H9 (cell line): ENCODE data around the gene RAB3A. TPM values are rescaled to one million over a fixed set of nuclear protein-coding genes. Genes with fewer than 3 reads are reported as not detected.
A peak's percentile ranks its signal among the peaks of the same experiment; 100 is the strongest.

Experiments used
- DNase-seq: peaks from one replicate; pipeline ENCODE4 v3.0.0-alpha.2; 2017
- H2AFZ ChIP-seq: one replicate; pipeline ENCODE4 v1.6.1; 2013; ENCODE audit warnings: mild to moderate bottlenecking, low read length, control low read depth, moderate library complexity
- H2AK5ac ChIP-seq: 2 replicates; pipeline ENCODE4 v1.6.1; 2013; ENCODE audit warnings: low read length, control low read depth, mixed read lengths; ENCODE audit not compliant: insufficient read length
- H2BK120ac ChIP-seq: one replicate; pipeline ENCODE4 v1.6.1; 2013; ENCODE audit warnings: low read depth, mild to moderate bottlenecking, low read length, control low read depth, inconsistent platforms; ENCODE audit not compliant: poor library complexity, severe bottlenecking
- H2BK12ac ChIP-seq: 2 replicates; pipeline ENCODE4 v1.6.1; 2013; ENCODE audit warnings: low read length, control low read depth, mixed read lengths, low read depth; ENCODE audit not compliant: insufficient read length
- H2BK15ac ChIP-seq: 2 replicates; pipeline ENCODE4 v1.6.1; 2013; ENCODE audit warnings: low read depth, low read length, control low read depth
- H2BK20ac ChIP-seq: one replicate; pipeline ENCODE4 v1.6.1; 2013; ENCODE audit warnings: low read depth, mild to moderate bottlenecking, low read length, control low read depth, inconsistent platforms; ENCODE audit not compliant: poor library complexity, severe bottlenecking
- H2BK5ac ChIP-seq: 2 replicates; pipeline ENCODE4 v1.6.1; 2013; ENCODE audit warnings: low read length, control low read depth, mixed read lengths; ENCODE audit not compliant: insufficient read length
- H3K14ac ChIP-seq: 2 replicates; pipeline ENCODE4 v1.6.1; 2013; ENCODE audit warnings: low read length, control low read depth; ENCODE audit not compliant: insufficient read depth
- H3K18ac ChIP-seq: 2 replicates; pipeline ENCODE4 v1.6.1; 2013; ENCODE audit warnings: low read depth, mild to moderate bottlenecking, mixed read lengths, low read length, control low read depth; ENCODE audit not compliant: insufficient read length
- H3K23ac ChIP-seq: 2 replicates; pipeline ENCODE4 v1.6.1; 2013; ENCODE audit warnings: low read length, control low read depth, mixed read lengths, low read depth; ENCODE audit not compliant: insufficient read length
- H3K23me2 ChIP-seq: 2 replicates; pipeline ENCODE4 v1.6.1; 2013; ENCODE audit warnings: low read depth, mild to moderate bottlenecking, mixed read lengths, low read length, control low read depth; ENCODE audit not compliant: insufficient read length, poor library complexity, severe bottlenecking
- H3K27ac ChIP-seq: 2 replicates; pipeline ENCODE4 v1.5.1; 2013; ENCODE audit warnings: low read length, control low read depth, mixed read lengths, low read depth; ENCODE audit not compliant: insufficient read length
- H3K27me3 ChIP-seq: 2 replicates; pipeline ENCODE4 v1.6.1; 2013; ENCODE audit warnings: low read length, control low read depth, inconsistent platforms; ENCODE audit not compliant: insufficient read depth
- H3K4ac ChIP-seq: 2 replicates; pipeline ENCODE4 v1.6.1; 2013; ENCODE audit warnings: low read depth, mild to moderate bottlenecking, control low read depth, inconsistent platforms, low read length, moderate library complexity
- H3K4me1 ChIP-seq: 2 replicates; pipeline ENCODE4 v1.6.1; 2013; ENCODE audit warnings: low read length, control low read depth, inconsistent platforms; ENCODE audit not compliant: insufficient read depth
- H3K4me2 ChIP-seq: 2 replicates; pipeline ENCODE4 v1.6.1; 2013; ENCODE audit warnings: low read length, control low read depth, mixed read lengths; ENCODE audit not compliant: insufficient read length, insufficient read depth
- H3K56ac ChIP-seq: 2 replicates; pipeline ENCODE4 v1.6.1; 2013; ENCODE audit warnings: low read depth, mild to moderate bottlenecking, mixed read lengths, low read length, control low read depth; ENCODE audit not compliant: insufficient read length
- H3K79me1 ChIP-seq: 2 replicates; pipeline ENCODE4 v1.6.1; 2013; ENCODE audit warnings: low read depth, mild to moderate bottlenecking, moderate library complexity, low read length, control low read depth, inconsistent platforms; ENCODE audit not compliant: insufficient read depth, poor library complexity, severe bottlenecking
- H3K79me2 ChIP-seq: 2 replicates; pipeline ENCODE4 v1.6.1; 2013; ENCODE audit warnings: low read length, control low read depth, inconsistent platforms; ENCODE audit not compliant: insufficient read depth
- H3K9ac ChIP-seq: 2 replicates; pipeline ENCODE4 v1.6.1; 2013; ENCODE audit warnings: low read length, control low read depth, mixed read lengths; ENCODE audit not compliant: insufficient read length; ENCODE audit errors: extremely low read depth
- H3K9me3 ChIP-seq: one replicate; pipeline ENCODE4 v1.6.1; 2013; ENCODE audit warnings: low read depth, low read length, inconsistent platforms; ENCODE audit not compliant: control insufficient read depth
- H3T11ph ChIP-seq: one replicate; pipeline ENCODE4 v1.6.1; 2013; ENCODE audit warnings: mild to moderate bottlenecking, low read length, control low read depth, inconsistent platforms
- H4K20me1 ChIP-seq: one replicate; pipeline ENCODE4 v1.6.1; 2013; ENCODE audit not compliant: control insufficient read depth, insufficient read length, insufficient read depth
- H4K5ac ChIP-seq: 2 replicates; pipeline ENCODE4 v1.6.1; 2013; ENCODE audit warnings: low read depth, mild to moderate bottlenecking, mixed read lengths, low read length, control low read depth; ENCODE audit not compliant: insufficient read length
- H4K8ac ChIP-seq: replicated peaks from 2 replicates; pipeline ENCODE4 v1.6.1; 2013; ENCODE audit warnings: low read length, control low read depth, mixed read lengths, low read depth; ENCODE audit not compliant: insufficient read length
- H4K91ac ChIP-seq: 2 replicates; pipeline ENCODE4 v1.6.1; 2013; ENCODE audit warnings: low read depth, mild to moderate bottlenecking, moderate library complexity, mixed read lengths, low read length, control low read depth; ENCODE audit not compliant: insufficient read length
- H3K27ac Mint-ChIP-seq, 3 experiments: 2 replicates in 2 of 3; 3 replicates in 1 of 3; pipeline ENCODE4 v1.8.0; 2020 to 2021; ENCODE audit warnings: mixed read lengths in 3 of 3, mild to moderate bottlenecking in 1 of 3, moderate library complexity in 1 of 3
- H3K27me3 Mint-ChIP-seq: 2 replicates; pipeline ENCODE4 v1.8.0; 2021; ENCODE audit warnings: low read depth, mild to moderate bottlenecking, moderate library complexity, mixed read lengths
- H3K36me3 Mint-ChIP-seq, 3 experiments: 2 replicates in 2 of 3; 3 replicates in 1 of 3; pipeline ENCODE4 v1.8.0; 2020 to 2021; ENCODE audit warnings: low read depth in 3 of 3, mixed read lengths in 3 of 3; ENCODE audit not compliant: insufficient read depth in 1 of 3
- H3K4me1 Mint-ChIP-seq, 2 experiments: 2 replicates each; pipeline ENCODE4 v1.8.0; 2020; ENCODE audit warnings: mixed read lengths in 2 of 2
- H3K4me3 Mint-ChIP-seq, 2 experiments: 2 replicates in 1 of 2; 3 replicates in 1 of 2; pipeline ENCODE4 v1.8.0; 2020 to 2021; ENCODE audit warnings: mild to moderate bottlenecking in 2 of 2, mixed read lengths in 2 of 2, moderate library complexity in 1 of 2
- H3K9me3 Mint-ChIP-seq, 2 experiments: 2 replicates in 1 of 2; 3 replicates in 1 of 2; pipeline ENCODE4 v1.8.0; 2020; ENCODE audit warnings: mild to moderate bottlenecking in 2 of 2, mixed read lengths in 2 of 2, moderate library complexity in 1 of 2
- WGBS: extraction: QIAGEN DNeasy Blood & Tissue Kit; methylation state at CpG from one replicate; pipeline ENCODE4 v1.1.7; 2013; ENCODE audit warnings: missing lambda C conversion rate, low lambda C conversion rate, mixed read lengths; ENCODE audit not compliant: insufficient read length; ENCODE audit errors: extremely low coverage; 5-methylcytosine and 5-hydroxymethylcytosine counted together
- total RNA-seq: library from RNA; stranded (reverse); gene quantifications from 2 replicates; pipeline ENCODE4 v1.2.1, GENCODE V29; 2021
- TF ChIP-seq, protein P1 (sequence below): fragments of 200-600 bp; sonication (generic); conservative IDR thresholded peaks from 3 replicates; pipeline ENCODE4 v1.8.0; 2021; ENCODE audit warnings: antibody characterized with exemption, mild to moderate bottlenecking

RAB3A gene
- total RNA-seq, 1 experiment from 2014 or later, result 6.8 TPM

DNA sequence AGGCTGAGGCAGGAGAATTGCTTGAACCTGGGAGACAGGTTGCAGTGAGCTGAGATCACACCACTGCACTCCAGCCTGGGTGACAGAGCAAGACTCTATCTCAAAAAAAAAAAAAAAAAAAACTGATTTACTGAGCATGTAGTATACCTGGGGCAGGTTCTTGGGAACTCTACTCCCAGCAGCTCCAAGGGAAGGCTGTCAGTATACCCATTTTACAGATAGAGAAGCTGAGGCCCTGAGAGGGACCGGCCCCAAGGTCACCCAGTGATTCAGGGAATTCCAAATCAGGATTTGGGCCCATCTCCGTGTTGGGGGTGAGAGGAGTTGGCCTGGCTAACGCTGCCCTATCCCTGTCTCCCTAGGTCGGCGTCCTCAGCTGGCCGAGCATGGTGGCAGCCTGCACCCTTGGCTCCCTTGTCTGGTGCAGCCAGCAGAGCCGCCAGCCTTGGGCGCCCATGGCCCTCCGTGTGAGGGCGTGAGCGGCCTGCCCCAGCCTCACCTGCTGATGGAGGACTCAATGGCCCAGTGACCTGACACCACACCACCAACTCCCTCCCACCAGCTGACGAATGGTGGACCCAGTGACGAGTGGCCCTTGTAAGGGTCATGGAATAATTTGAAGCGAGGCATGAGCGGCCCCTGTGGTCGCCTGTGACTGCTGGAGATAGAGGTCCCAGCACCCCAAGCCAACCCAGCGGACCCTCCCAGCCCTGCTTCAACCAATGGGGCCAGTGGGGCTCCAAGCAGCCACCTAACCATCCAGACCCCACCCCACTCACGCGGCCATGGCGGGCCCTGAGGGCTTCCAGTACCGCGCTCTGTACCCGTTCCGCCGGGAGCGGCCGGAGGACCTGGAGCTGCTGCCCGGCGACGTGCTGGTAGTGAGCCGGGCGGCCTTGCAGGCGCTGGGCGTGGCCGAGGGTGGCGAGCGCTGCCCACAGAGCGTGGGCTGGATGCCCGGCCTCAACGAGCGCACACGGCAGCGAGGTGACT, 48.5 kb downstream of the RAB3A start:
- H4K91ac ChIP-seq, result no peak overlapping the region
- no peak overlapping the region for H4K8ac ChIP-seq
- no peaks in the 10 kb centered on the region for H3K9me3 ChIP-seq
- no peaks in the 10 kb centered on the region for H3K4me1 ChIP-seq
- H3K23ac ChIP-seq, result no peak overlapping the region
- TF ChIP-seq, protein P1, sequence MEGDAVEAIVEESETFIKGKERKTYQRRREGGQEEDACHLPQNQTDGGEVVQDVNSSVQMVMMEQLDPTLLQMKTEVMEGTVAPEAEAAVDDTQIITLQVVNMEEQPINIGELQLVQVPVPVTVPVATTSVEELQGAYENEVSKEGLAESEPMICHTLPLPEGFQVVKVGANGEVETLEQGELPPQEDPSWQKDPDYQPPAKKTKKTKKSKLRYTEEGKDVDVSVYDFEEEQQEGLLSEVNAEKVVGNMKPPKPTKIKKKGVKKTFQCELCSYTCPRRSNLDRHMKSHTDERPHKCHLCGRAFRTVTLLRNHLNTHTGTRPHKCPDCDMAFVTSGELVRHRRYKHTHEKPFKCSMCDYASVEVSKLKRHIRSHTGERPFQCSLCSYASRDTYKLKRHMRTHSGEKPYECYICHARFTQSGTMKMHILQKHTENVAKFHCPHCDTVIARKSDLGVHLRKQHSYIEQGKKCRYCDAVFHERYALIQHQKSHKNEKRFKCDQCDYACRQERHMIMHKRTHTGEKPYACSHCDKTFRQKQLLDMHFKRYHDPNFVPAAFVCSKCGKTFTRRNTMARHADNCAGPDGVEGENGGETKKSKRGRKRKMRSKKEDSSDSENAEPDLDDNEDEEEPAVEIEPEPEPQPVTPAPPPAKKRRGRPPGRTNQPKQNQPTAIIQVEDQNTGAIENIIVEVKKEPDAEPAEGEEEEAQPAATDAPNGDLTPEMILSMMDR, result no peak
- no peak overlapping the region for H3T11ph ChIP-seq
- no peak overlapping the region for H3K9ac ChIP-seq
- no peak overlapping the region for H3K27ac ChIP-seq
- no peak for DNase-seq
- H2AK5ac ChIP-seq, result no peak overlapping the region
- no peak overlapping the region for H3K27ac Mint-ChIP-seq
- H3K9me3 Mint-ChIP-seq, result no peaks in the 10 kb centered on the region
- H3K36me3 Mint-ChIP-seq, result peaks cover 6 to 12% (median 11%) of the 10 kb centered on the region in 3 experiments; a peak in 5 of 7 replicates
- no CpG with 5 or more reads among the region's 43 CpGs for WGBS
- H2BK20ac ChIP-seq, result no peak overlapping the region
- H3K79me1 ChIP-seq, result no peaks in the 10 kb centered on the region
- no peaks in the 10 kb centered on the region for H3K79me2 ChIP-seq
- peak overlapping the region in 1 of 2 experiments; percentile 38; a peak in 1 of 5 replicates for H3K4me3 Mint-ChIP-seq
- H3K4ac ChIP-seq, result no peak overlapping the region
- no peak overlapping the region for H2BK15ac ChIP-seq
- peaks cover 8% of the 10 kb centered on the region for H3K23me2 ChIP-seq
- no peak overlapping the region for H2AFZ ChIP-seq
- H4K20me1 ChIP-seq, result peaks cover 4% of the 10 kb centered on the region
- no peak overlapping the region for H3K56ac ChIP-seq
- no peak overlapping the region for H3K18ac ChIP-seq
- no peak overlapping the region for H3K4me2 ChIP-seq
- H2BK12ac ChIP-seq, result no peak overlapping the region
- no peak overlapping the region for H4K5ac ChIP-seq
- H3K14ac ChIP-seq, result no peak overlapping the region
- H2BK120ac ChIP-seq, result no peak overlapping the region
- peaks cover 15 to 32% of the 10 kb centered on the region in 2 experiments for H3K4me1 Mint-ChIP-seq
- H3K27me3 ChIP-seq, result no peaks in the 10 kb centered on the region
- H2BK5ac ChIP-seq, result no peak overlapping the region
- no peaks in the 10 kb centered on the region for H3K27me3 Mint-ChIP-seq
